ENCODE results near the gene MYO3A.

- TF ChIP-seq CTCF (conservative IDR thresholded peaks at IDR 0.05; ENCODE audit: low read depth, low read length) = no peak
- TF ChIP-seq RCOR1 (IDR thresholded peaks at IDR 0.05; ENCODE audit: insufficient replicate concordance, low read length) = no peak
- no peak for TF ChIP-seq POLR2A (IDR thresholded peaks at IDR 0.05; ENCODE audit: low read depth, low read length)
Observed at GRCh38 chr10:26057466-26057865, 123.4 kb downstream of the MYO3A start.
